Right lobe of liver (tissue), 6 donors: Measurements from ENCODE around the gene RAB33A. TPM values are rescaled to one million over a fixed set of nuclear protein-coding genes. Genes with fewer than 3 reads are reported as not detected.

Experiments
- ATAC-seq, 4 donors: fragments of 200-7000 bp; cut with Tn5 transposase; one replicate each; pipeline ENCODE4 v1.9.1; 2020; ENCODE audit warnings: mild to moderate bottlenecking in 4 of 4, moderate library complexity in 4 of 4
- DNase-seq, 3 donors: peaks; one replicate each; pipeline ENCODE4 v3.0.0-alpha.2; 2020
- H3K27ac ChIP-seq, 3 donors: fragments of 200-600 bp; one replicate each; pipeline ENCODE4 v1.8.0; 2022
- H3K27me3 ChIP-seq, 2 donors: fragments of 200-600 bp; one replicate each; pipeline ENCODE4 v1.8.0; 2022
- H3K36me3 ChIP-seq, 4 donors: fragments of 200-600 bp; sonication (generic) in 1 of 4; one replicate each; pipeline versions ENCODE4 v1.5.1 to v1.8.0; 2017 to 2022; ENCODE audit warnings: control low read depth in 1 of 4
- H3K4me1 ChIP-seq, 4 donors: fragments of 200-600 bp; sonication (generic) in 1 of 4; one replicate each; pipeline versions ENCODE4 v1.5.1 to v1.8.0; 2017 to 2022; ENCODE audit warnings: control low read depth in 1 of 4
- H3K4me3 ChIP-seq, 3 donors: fragments of 200-600 bp; one replicate each; pipeline ENCODE4 v1.8.0; 2022
- H3K9me3 ChIP-seq, 4 donors: fragments of 200-600 bp; sonication (generic) in 1 of 4; one replicate each; pipeline versions ENCODE4 v1.5.1 to v1.8.0; 2017 to 2022; ENCODE audit warnings: control low read depth in 1 of 4
- POLR2A ChIP-seq: fragments of 450-650 bp; IDR thresholded peaks from one replicate; pipeline ENCODE4 v1.6.1; 2017; ENCODE audit warnings: antibody characterized with exemption, mild to moderate bottlenecking
- WGBS: methylation state at CpG from one replicate; pipeline ENCODE4 v1.1.6; 2018; ENCODE audit warnings: low coverage, low lambda C conversion rate; ENCODE audit not compliant: insufficient coverage; ENCODE audit errors: missing lambda C conversion rate; 5-methylcytosine and 5-hydroxymethylcytosine counted together
- intact Hi-C, 2 donors: fragments of 100-400 bp; cut with DNase I; formaldehyde crosslinking; loops; one replicate each; pipeline versions ENCODE4 v1.11.2 to v1.14.1; 2022
- total RNA-seq, 6 experiments: library from RNA; depleted of rRNA in 2 of 6; stranded (reverse); fragments of >200 nt in 2 of 6; fragmentation: NEBNext Ultra II Directional in 3 of 6; extraction: Animal tissue kit (Norgen Biotek cat#: 25700) in 3 of 6; gene quantifications; one replicate each; pipeline versions ENCODE4 v1.1.0 to v1.2.4, GENCODE V29; 2016 to 2023
- TF ChIP-seq, protein P1 (sequence below), 4 donors: fragments of 200-600 bp in 3 of 4; fragments of 450-650 bp in 1 of 4; IDR thresholded peaks; one replicate each; pipeline versions ENCODE4 v1.5.1 to v1.8.0; 2016 to 2022; ENCODE audit warnings: antibody characterized with exemption in 4 of 4, mild to moderate bottlenecking in 2 of 4
- donor health status: DM: no; HTN: yes; CAD: no.
- donor health status: DM: no; HTN: no; CAD: no.
- donor health status: DM: no; HTN: no; CAD: no.
- donor health status: DM: no; HTN: yes; CAD: no.
- donor health status: DM: no; HTN: yes; CAD: no.

The RAB33A gene
- total RNA-seq, 6 experiments from 2014 or later, result 0.20 to 0.81 (median 0.55) TPM; not detected in 1

DNA sequence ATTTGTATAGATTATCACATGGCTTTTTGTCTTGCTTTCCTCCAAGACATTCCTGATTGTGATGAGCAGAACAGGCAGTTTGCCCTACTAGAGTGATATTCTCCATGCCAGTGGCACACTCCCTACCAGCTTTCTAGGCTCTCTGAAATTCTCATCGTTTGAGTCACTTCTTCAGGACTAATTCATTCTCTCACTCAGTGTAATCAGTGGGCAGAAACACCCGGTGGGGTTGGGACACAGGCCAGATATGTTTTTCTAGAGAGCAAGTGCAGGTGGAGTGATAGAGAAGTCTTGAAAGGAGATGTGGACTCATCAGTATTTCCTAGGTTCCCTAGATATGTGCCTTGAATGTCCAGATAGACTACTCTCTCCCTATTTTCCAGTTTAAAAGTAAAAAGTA lies 13.1 kb downstream of the RAB33A start:
- Histone ChIP-seq H3K9me3 (no peaks in the 10 kb centered on the region), H3K4me1 (no peaks in the 10 kb centered on the region), H3K4me3 (no peak overlapping the region), H3K27ac (no peak overlapping the region), H3K36me3 (no peaks in the 10 kb centered on the region), H3K27me3 (no peaks in the 10 kb centered on the region)
- intact Hi-C loops, result loop anchor here in 1 of 2 donors (10.0 kb wide), 1 partner anchor 100 kb away; no protein-coding TSS in a partner anchor
- no peak for ATAC-seq
- DNase-seq, result no peak
- no peak for TF ChIP-seq POLR2A
- TF ChIP-seq, protein P1, sequence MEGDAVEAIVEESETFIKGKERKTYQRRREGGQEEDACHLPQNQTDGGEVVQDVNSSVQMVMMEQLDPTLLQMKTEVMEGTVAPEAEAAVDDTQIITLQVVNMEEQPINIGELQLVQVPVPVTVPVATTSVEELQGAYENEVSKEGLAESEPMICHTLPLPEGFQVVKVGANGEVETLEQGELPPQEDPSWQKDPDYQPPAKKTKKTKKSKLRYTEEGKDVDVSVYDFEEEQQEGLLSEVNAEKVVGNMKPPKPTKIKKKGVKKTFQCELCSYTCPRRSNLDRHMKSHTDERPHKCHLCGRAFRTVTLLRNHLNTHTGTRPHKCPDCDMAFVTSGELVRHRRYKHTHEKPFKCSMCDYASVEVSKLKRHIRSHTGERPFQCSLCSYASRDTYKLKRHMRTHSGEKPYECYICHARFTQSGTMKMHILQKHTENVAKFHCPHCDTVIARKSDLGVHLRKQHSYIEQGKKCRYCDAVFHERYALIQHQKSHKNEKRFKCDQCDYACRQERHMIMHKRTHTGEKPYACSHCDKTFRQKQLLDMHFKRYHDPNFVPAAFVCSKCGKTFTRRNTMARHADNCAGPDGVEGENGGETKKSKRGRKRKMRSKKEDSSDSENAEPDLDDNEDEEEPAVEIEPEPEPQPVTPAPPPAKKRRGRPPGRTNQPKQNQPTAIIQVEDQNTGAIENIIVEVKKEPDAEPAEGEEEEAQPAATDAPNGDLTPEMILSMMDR (IDR thresholded peaks at IDR 0.05), result no peak
- WGBS, result 35% methylated on average over 2 of the region's 2 CpGs

DNA sequence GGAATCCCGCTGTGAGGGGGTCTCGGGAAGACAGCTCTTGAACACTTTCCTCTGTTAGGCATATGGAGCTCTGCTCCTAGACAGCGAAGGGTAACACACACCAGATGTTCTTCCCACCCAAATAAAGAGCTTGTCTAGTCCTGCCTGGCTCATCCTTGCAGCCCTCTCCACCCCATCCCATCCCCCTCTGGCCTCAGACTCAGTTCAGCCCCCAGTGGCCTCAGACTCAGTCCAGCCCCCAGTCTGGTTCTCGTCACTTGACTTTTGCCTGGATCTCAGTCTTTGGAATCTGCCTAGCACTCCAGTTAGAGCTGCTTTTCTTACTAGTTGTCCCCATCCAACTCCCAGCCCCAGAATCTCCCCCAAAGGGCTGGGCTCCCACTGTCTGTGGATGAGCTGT lies 14.9 kb downstream of the RAB33A start:
- intact Hi-C loops, result loop anchor here in 1 of 2 donors (10.0 kb wide), 1 partner anchor 102 kb away; no protein-coding TSS in a partner anchor
- no peaks in the 10 kb centered on the region for H3K4me1 ChIP-seq
- no peaks in the 10 kb centered on the region for H3K27me3 ChIP-seq
- TF ChIP-seq POLR2A, result no peak
- TF ChIP-seq, protein P1 (IDR thresholded peaks at IDR 0.05), result no peak
- H3K36me3 ChIP-seq, result no peaks in the 10 kb centered on the region
- no peak overlapping the region for H3K4me3 ChIP-seq
- H3K27ac ChIP-seq, result no peak overlapping the region
- H3K9me3 ChIP-seq, result no peaks in the 10 kb centered on the region
- WGBS, result 45% methylated on average over 2 of the region's 4 CpGs
- ATAC-seq (no peak), DNase-seq (no peak)

DNA sequence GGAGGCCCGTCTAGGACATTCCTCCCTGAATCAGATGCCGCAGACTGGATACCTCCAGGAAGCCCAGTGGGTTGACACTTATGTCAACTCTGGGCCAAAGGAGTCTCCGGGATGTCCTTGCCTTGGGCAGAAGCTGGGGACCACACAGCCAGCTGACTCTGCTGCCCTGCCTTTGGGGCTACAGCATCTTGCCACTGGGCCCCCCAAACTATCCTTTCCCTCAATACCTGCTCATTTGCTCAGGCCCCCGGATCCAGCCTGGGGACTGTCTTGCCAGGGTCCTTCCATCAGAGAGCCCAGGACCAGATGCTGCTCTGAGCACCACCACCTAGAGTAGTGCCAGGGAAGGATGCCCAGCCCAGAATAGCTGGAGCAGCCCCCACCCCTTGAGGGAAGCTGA lies 19.0 kb downstream of the RAB33A start:
- Histone ChIP-seq H3K4me3 (no peak overlapping the region), H3K4me1 (no peaks in the 10 kb centered on the region), H3K36me3 (no peaks in the 10 kb centered on the region), H3K27me3 (no peaks in the 10 kb centered on the region), H3K27ac (no peak overlapping the region), H3K9me3 (no peaks in the 10 kb centered on the region)
- 63% methylated on average over 2 of the region's 4 CpGs for WGBS
- DNase-seq, result no peak
- intact Hi-C loops, result loop anchor here in 1 of 2 donors (5.0 kb wide), 1 partner anchor 114 kb away; no protein-coding TSS in a partner anchor
- ATAC-seq, result no peak
- TF ChIP-seq, protein P1 (IDR thresholded peaks at IDR 0.05), result no peak
- no peak for TF ChIP-seq POLR2A

DNA sequence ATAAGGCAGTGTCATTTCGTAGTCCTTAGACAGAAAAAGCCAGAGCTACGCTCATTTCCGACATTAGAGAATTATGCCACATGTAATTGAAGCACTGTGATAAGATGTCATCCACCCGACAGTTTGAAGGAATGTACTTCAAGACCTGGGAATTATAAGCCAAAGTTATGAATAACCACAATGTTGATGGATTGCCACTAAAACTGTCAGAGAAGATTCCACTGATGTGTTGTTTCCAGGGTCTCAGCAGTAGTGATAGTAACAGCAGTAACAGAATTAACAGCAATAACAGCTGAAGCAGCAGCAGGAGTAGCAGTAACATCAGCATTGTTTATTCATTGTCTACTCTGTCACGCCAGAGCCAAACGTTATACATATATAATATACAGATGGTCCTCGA lies 24.7 kb downstream of the RAB33A start:
- DNase-seq (no peak), ATAC-seq (no peak)
- H3K36me3 ChIP-seq, result no peaks in the 10 kb centered on the region
- H3K27me3 ChIP-seq, result no peaks in the 10 kb centered on the region
- H3K27ac ChIP-seq, result no peak overlapping the region
- no peaks in the 10 kb centered on the region for H3K4me1 ChIP-seq
- H3K9me3 ChIP-seq, result no peaks in the 10 kb centered on the region
- TF ChIP-seq, protein P1 (IDR thresholded peaks at IDR 0.05), result no peak
- no peak overlapping the region for H3K4me3 ChIP-seq
- 64% methylated on average over 7 of the region's 7 CpGs for WGBS
- intact Hi-C loops, result no loop called here

DNA sequence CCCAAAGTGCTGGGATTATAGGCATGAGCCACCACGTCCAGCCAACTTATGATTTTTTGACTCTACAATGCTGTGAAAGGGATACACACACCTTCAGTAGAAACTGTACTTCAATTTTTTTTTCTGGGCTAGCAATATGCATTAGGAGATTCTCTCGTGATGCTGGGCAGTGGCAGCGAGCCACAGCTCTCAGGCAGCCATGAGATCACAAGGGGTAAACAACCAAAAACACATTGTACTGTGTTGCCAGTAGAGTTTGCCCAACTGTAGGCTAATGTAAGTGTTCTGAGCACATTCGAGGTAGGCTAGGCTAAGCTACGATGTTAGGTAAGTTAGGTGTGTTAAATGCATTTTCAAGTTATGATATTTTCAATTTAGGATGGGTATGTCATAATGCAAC lies 25.7 kb downstream of the RAB33A start:
- intact Hi-C loops, result no loop called here
- 52% methylated on average over 5 of the region's 5 CpGs for WGBS
- DNase-seq (no peak), ATAC-seq (no peak)
- no peaks in the 10 kb centered on the region for H3K36me3 ChIP-seq
- TF ChIP-seq, protein P1 (IDR thresholded peaks at IDR 0.05), result no peak
- TF ChIP-seq POLR2A, result no peak
- H3K4me1 ChIP-seq, result no peaks in the 10 kb centered on the region
- no peak overlapping the region for H3K27ac ChIP-seq
- H3K27me3 ChIP-seq, result no peaks in the 10 kb centered on the region
- H3K9me3 ChIP-seq, result no peaks in the 10 kb centered on the region
- H3K4me3 ChIP-seq, result no peak overlapping the region
